ENCODE data around the gene ZNF385D.

DNA sequence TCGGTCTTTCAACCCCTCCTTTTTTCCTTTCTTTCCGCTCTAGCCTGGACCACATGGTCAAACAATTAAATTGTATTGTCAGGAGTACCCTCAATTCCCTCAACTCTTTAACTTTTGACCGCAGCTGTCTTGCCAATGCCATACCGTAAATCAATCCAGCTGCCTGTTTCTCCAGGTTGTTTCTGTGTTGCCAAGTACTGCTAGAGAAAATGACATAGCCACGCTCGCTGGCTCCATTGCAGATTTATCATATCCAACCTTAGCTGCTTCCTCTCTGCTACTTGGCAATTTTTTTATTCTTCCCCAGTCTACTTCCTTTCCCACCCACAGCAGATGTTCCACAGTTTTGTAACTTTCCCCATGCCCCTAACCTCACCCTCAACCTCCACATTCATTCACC is 60.0 kb downstream of the ZNF385D start:
- TF ChIP-seq BHLHE40 (IDR thresholded peaks at IDR 0.05; ENCODE audit: borderline replicate concordance) (no peak), SP1 (IDR thresholded peaks at IDR 0.05) (no peak), HDGF (IDR thresholded peaks at IDR 0.05; ENCODE audit: borderline replicate concordance) (no peak), FOXK2 (IDR thresholded peaks at IDR 0.05) (no peak), FOXA1 (IDR thresholded peaks at IDR 0.05) (no peak), ZNF384 (IDR thresholded peaks at IDR 0.05) (no peak), ELF4 (IDR thresholded peaks at IDR 0.05) (no peak), FOXM1 (IDR thresholded peaks at IDR 0.05; ENCODE audit: borderline replicate concordance) (no peak)
- TF ChIP-seq, protein P1, sequence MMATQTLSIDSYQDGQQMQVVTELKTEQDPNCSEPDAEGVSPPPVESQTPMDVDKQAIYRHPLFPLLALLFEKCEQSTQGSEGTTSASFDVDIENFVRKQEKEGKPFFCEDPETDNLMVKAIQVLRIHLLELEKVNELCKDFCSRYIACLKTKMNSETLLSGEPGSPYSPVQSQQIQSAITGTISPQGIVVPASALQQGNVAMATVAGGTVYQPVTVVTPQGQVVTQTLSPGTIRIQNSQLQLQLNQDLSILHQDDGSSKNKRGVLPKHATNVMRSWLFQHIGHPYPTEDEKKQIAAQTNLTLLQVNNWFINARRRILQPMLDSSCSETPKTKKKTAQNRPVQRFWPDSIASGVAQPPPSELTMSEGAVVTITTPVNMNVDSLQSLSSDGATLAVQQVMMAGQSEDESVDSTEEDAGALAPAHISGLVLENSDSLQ (IDR thresholded peaks at IDR 0.05) = no peak
